RWPE2 (cell line): Measurements from ENCODE around the gene COG7.

ENCODE experiments used
- ATAC-seq: fragments of 200-7000 bp; cut with Tn5 transposase; 3 replicates; pipeline ENCODE4 v1.9.1; 2021; ENCODE audit warnings: low read depth
- DNase-seq: peaks from one replicate; pipeline ENCODE4 v3.0.0-alpha.2; 2020; ENCODE audit warnings: low spot score
- H3K27ac ChIP-seq: fragments of 450-650 bp; 2 replicates; pipeline ENCODE4 v1.5.1; 2017; ENCODE audit warnings: mild to moderate bottlenecking; ENCODE audit not compliant: poor library complexity, severe bottlenecking
- H3K27me3 ChIP-seq: fragments of 250-450 bp; sonication (Bioruptor Pico); 2 replicates; pipeline ENCODE4 v1.5.1; 2021; ENCODE audit warnings: mild to moderate bottlenecking, moderate library complexity; ENCODE audit not compliant: insufficient read depth, poor library complexity, severe bottlenecking
- H3K36me3 ChIP-seq: fragments of 250-450 bp; sonication (Bioruptor Pico); 2 replicates; pipeline ENCODE4 v1.5.1; 2020; ENCODE audit warnings: low read depth, mild to moderate bottlenecking, moderate library complexity
- H3K4me1 ChIP-seq: fragments of 250-450 bp; sonication (Bioruptor Pico); 2 replicates; pipeline ENCODE4 v1.5.1; 2021; ENCODE audit warnings: mild to moderate bottlenecking, moderate library complexity; ENCODE audit not compliant: insufficient read depth, poor library complexity, severe bottlenecking
- H3K4me3 ChIP-seq: fragments of 250-450 bp; sonication (Bioruptor Pico); 2 replicates; pipeline ENCODE4 v1.5.1; 2021; ENCODE audit warnings: mild to moderate bottlenecking, moderate library complexity; ENCODE audit not compliant: severe bottlenecking
- H3K9me3 ChIP-seq: fragments of 250-450 bp; sonication (Bioruptor Pico); 2 replicates; pipeline ENCODE4 v1.5.1; 2021; ENCODE audit warnings: mild to moderate bottlenecking, moderate library complexity; ENCODE audit not compliant: severe bottlenecking
- CTCF ChIP-seq: fragments of 450-650 bp; IDR thresholded peaks from one replicate; pipeline ENCODE4 v1.5.1; 2017; ENCODE audit warnings: mild to moderate bottlenecking, moderate library complexity; ENCODE audit not compliant: poor library complexity, severe bottlenecking

The COG7 gene

DNA sequence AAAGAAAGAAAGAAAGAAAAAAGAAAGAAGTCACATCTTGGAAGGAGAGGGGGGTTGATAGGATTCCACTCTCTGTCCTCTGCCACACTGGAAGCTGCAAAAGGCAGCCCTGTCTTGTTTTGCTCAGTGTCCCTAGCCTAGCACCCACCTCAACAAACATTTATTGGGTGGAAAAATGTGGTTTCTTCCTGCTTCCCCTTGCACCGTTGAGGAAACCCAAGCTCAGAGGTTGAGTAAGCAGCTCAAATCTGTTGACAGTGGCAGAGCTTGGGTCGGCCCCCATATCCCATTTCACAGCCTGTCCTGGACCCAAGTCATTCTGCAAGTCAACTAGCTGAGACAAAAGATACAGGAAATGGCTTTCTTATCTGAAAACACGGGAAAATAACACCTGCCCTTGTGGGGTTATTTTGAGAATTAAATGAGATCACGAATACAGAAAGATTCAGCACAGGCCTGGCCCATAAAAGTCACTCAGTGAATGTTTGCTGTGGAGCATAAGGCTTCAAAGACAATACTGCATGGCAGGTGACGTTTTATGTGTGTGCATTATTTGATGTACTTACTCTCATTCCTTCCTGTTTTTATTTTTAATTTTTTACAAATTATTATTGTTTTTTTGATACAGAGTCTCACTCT is 87.3 kb downstream of the COG7 start:
- TF ChIP-seq CTCF, result no peak
- no peak for DNase-seq
- ATAC-seq, result no peak

GRCh38 chr16:23362460-23363317 is 90.3 kb downstream of the COG7 start:
- H3K36me3 ChIP-seq, result no peaks in the 10 kb centered on the region
- peak; percentile 81 for ATAC-seq
- no peak for DNase-seq
- peak overlapping the region; percentile 65 for H3K27ac ChIP-seq
- no peak overlapping the region for H3K4me3 ChIP-seq
- H3K27me3 ChIP-seq, result no peaks in the 10 kb centered on the region
- H3K4me1 ChIP-seq, result peaks cover 15% of the 10 kb centered on the region
- H3K9me3 ChIP-seq, result no peaks in the 10 kb centered on the region
- no peak for TF ChIP-seq CTCF

More for the DNA sequence above, 87.3 kb downstream of the COG7 start:
- Histone ChIP-seq H3K4me1 (peaks cover 22% of the 10 kb centered on the region), H3K27ac (no peak overlapping the region), H3K4me3 (no peak overlapping the region), H3K36me3 (no peaks in the 10 kb centered on the region), H3K27me3 (no peaks in the 10 kb centered on the region), H3K9me3 (no peaks in the 10 kb centered on the region)

- DNase-seq (no peak), ATAC-seq (no peak)
- Histone ChIP-seq H3K4me3 (no peak overlapping the region), H3K4me1 (peaks cover 11% of the 10 kb centered on the region), H3K9me3 (no peaks in the 10 kb centered on the region), H3K27me3 (no peaks in the 10 kb centered on the region), H3K36me3 (no peaks in the 10 kb centered on the region), H3K27ac (no peak overlapping the region)
- no peak for TF ChIP-seq CTCF
These were observed 93.8 kb downstream of the COG7 start for GRCh38 chr16:23359092-23359760.

DNA sequence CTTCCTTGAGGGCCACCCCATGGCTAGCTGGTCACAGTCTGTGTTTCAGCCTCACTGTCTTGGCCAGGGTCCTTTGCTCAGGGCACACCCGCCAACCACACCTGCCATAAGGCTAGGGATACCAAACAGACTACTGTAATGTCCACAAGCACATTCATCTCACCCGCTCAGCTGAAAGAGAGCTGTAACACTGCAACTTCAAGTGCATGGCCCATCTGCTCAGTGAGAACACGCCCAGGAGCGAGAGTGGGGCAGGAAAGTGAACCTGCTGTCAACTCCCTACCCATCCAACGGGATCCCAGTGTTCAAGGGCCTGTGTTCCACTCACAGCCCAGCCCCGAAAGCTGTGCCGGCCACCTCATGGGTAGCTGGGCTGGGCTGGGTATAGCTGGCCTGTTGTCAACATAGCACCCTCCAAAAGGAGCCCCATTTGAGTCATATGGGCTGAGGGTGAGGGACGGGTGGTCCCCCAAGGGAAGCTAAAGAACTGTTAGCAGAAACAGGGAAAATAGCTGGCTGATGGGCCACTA is 95.2 kb downstream of the COG7 start:
- Histone ChIP-seq H3K4me3 (no peak overlapping the region), H3K36me3 (no peaks in the 10 kb centered on the region), H3K4me1 (peaks cover 9% of the 10 kb centered on the region), H3K27me3 (no peaks in the 10 kb centered on the region), H3K27ac (no peak overlapping the region), H3K9me3 (no peaks in the 10 kb centered on the region)
- TF ChIP-seq CTCF, result no peak
- DNase-seq (no peak), ATAC-seq (no peak)
